GM19193 (cell line): ENCODE results near the gene TASOR.
A peak's percentile ranks its signal among the peaks of the same experiment; 100 is the strongest.

Source experiments
- POLR2A ChIP-seq: IDR thresholded peaks from 4 replicates; pipeline ENCODE4 v1.6.1; 2011; ENCODE audit not compliant: insufficient read depth, insufficient read length; ENCODE audit errors: extremely low read depth

Gene TASOR

GRCh38 chr3:56691165-56692000 lies 8.3 kb upstream of the TASOR start:
- TF ChIP-seq POLR2A: no peak

GRCh38 chr3:56689303-56689702 lies 6.2 kb upstream of the TASOR start:
- TF ChIP-seq POLR2A: no peak

- TF ChIP-seq POLR2A: no peak
These were observed 5.1 kb upstream of the TASOR start for GRCh38 chr3:56688191-56688590.

GRCh38 chr3:56684029-56684428 lies 964 bp upstream of the TASOR start:
- no peak for TF ChIP-seq POLR2A

- peak; percentile 78 for TF ChIP-seq POLR2A
These were observed 473 bp downstream of the TASOR start for GRCh38 chr3:56682462-56683121.

- no peak for TF ChIP-seq POLR2A
These were observed 1.0 kb downstream of the TASOR start for GRCh38 chr3:56681984-56682461.

- no peak for TF ChIP-seq POLR2A
These were observed 2.9 kb downstream of the TASOR start for GRCh38 chr3:56680054-56680580.

- no peak for TF ChIP-seq POLR2A
These were observed 5.8 kb downstream of the TASOR start for GRCh38 chr3:56677286-56677685.

GRCh38 chr3:56673781-56674457 lies 9.1 kb downstream of the TASOR start:
- TF ChIP-seq POLR2A: no peak

GRCh38 chr3:56667973-56668579 lies 15.0 kb downstream of the TASOR start:
- TF ChIP-seq POLR2A: no peak

GRCh38 chr3:56664823-56665222 lies 18.2 kb downstream of the TASOR start:
- no peak for TF ChIP-seq POLR2A

GRCh38 chr3:56655709-56656108 lies 27.4 kb downstream of the TASOR start:
- no peak for TF ChIP-seq POLR2A

- no peak for TF ChIP-seq POLR2A
These were observed 28.6 kb downstream of the TASOR start for GRCh38 chr3:56654460-56654859.

- TF ChIP-seq POLR2A: no peak
These were observed 37.7 kb downstream of the TASOR start for GRCh38 chr3:56645407-56645806.
